Keratinocyte (primary cell): Measurements from ENCODE around the gene MME. TPM values are rescaled to one million over a fixed set of nuclear protein-coding genes. Genes with fewer than 3 reads are reported as not detected.

Source experiments
- DNase-seq: peaks from one replicate; pipeline ENCODE4 v3.0.0-alpha.2; 2011; ENCODE audit warnings: low read depth, missing footprints, low spot score
- FAIRE-seq: peaks from 2 replicates; lab custom pipeline; 2011; peaks lifted over from hg19 to GRCh38; lab: Jason Lieb, UNC
- H2AFZ ChIP-seq: 2 replicates; pipeline ENCODE4 v1.6.0; 2012; ENCODE audit warnings: low read length, control low read depth, inconsistent platforms; ENCODE audit not compliant: control insufficient read depth
- H3K27ac ChIP-seq: 2 replicates; pipeline ENCODE4 v1.5.1; 2011; ENCODE audit warnings: low read length; ENCODE audit not compliant: control insufficient read depth, insufficient read depth
- H3K27me3 ChIP-seq: 3 replicates; pipeline ENCODE4 v1.6.0; 2011; ENCODE audit warnings: low read length; ENCODE audit not compliant: control insufficient read depth, insufficient read depth; ENCODE audit errors: extremely low read depth
- H3K36me3 ChIP-seq, 2 experiments: 2 replicates in 1 of 2; 3 replicates in 1 of 2; pipeline ENCODE4 v1.5.1; 2011; ENCODE audit warnings: low read length in 2 of 2, mild to moderate bottlenecking in 1 of 2; ENCODE audit not compliant: control insufficient read depth in 2 of 2, insufficient read depth in 2 of 2; ENCODE audit errors: extremely low read depth in 1 of 2
- H3K4me1 ChIP-seq: 3 replicates; pipeline ENCODE4 v1.5.1; 2011; ENCODE audit warnings: low read length; ENCODE audit not compliant: control insufficient read depth, insufficient read depth; ENCODE audit errors: extremely low read depth
- H3K4me2 ChIP-seq: 3 replicates; pipeline ENCODE4 v1.6.0; 2011; ENCODE audit warnings: low read depth, low read length; ENCODE audit not compliant: control insufficient read depth, insufficient read depth; ENCODE audit errors: extremely low read depth
- H3K4me3 ChIP-seq, 3 experiments: fragments of 200-600 bp in 1 of 3; sonication (generic) in 1 of 3; 2 replicates in 2 of 3; 3 replicates in 1 of 3; pipeline ENCODE4 v1.5.1; 2011 to 2016; ENCODE audit warnings: low read length in 3 of 3, mild to moderate bottlenecking in 3 of 3, control low read depth in 2 of 3, inconsistent platforms in 1 of 3, low read depth in 1 of 3, mixed read lengths in 1 of 3, mixed run types in 1 of 3, moderate library complexity in 1 of 3; ENCODE audit not compliant: control insufficient read depth in 2 of 3, insufficient read depth in 2 of 3; ENCODE audit errors: extremely low read depth in 1 of 3
- H3K79me2 ChIP-seq: 2 replicates; pipeline ENCODE4 v1.6.0; 2012; ENCODE audit warnings: low read length; ENCODE audit not compliant: control insufficient read depth, insufficient read depth
- H3K9ac ChIP-seq: 3 replicates; pipeline ENCODE4 v1.6.0; 2011; ENCODE audit warnings: low read length; ENCODE audit not compliant: control insufficient read depth, insufficient read depth; ENCODE audit errors: extremely low read depth
- H3K9me1 ChIP-seq: 3 replicates; pipeline ENCODE4 v1.6.0; 2011; ENCODE audit warnings: low read length; ENCODE audit not compliant: control insufficient read depth, insufficient read depth; ENCODE audit errors: extremely low read depth
- H3K9me3 ChIP-seq: 2 replicates; pipeline ENCODE4 v1.5.1; 2012; ENCODE audit warnings: low read depth, low read length; ENCODE audit not compliant: control insufficient read depth
- H4K20me1 ChIP-seq: 3 replicates; pipeline ENCODE4 v1.6.0; 2011; ENCODE audit warnings: low read length; ENCODE audit not compliant: control insufficient read depth, insufficient read depth; ENCODE audit errors: extremely low read depth
- CTCF ChIP-seq, 3 experiments: IDR thresholded peaks in 1 of 3; conservative IDR thresholded peaks in 1 of 3; optimal IDR thresholded peaks in 1 of 3; 2 replicates in 2 of 3; 3 replicates in 1 of 3; pipeline versions ENCODE3 to v1.5.1; 2011; ENCODE audit warnings: low read length in 3 of 3, mild to moderate bottlenecking in 3 of 3, moderate library complexity in 2 of 3, control low read depth in 1 of 3, inconsistent platforms in 1 of 3; ENCODE audit not compliant: insufficient read depth in 2 of 3; ENCODE audit errors: extremely low read depth in 1 of 3
- EZH2 ChIP-seq: IDR thresholded peaks from one replicate; pipeline ENCODE4 v1.6.1; 2012; ENCODE audit warnings: inconsistent platforms, mild to moderate bottlenecking, low read length, moderate library complexity
- dilution Hi-C: fragments of 300-500 bp; cut with MboI; formaldehyde crosslinking; loops from one replicate; pipeline ENCODE4 v1.7.0; 2020; ENCODE audit warnings: low sequenced_read_pairs; ENCODE audit not compliant: extremely low pct_ligation_motif_present
- polyA plus RNA-seq, 5 experiments: library from polyadenylated mRNA; depleted of rRNA in 3 of 5; stranded (reverse) in 3 of 5; stranded (forward) in 1 of 5; unstranded in 1 of 5; fragments of >200 nt; gene quantifications; 1 replicate in 1 of 5; 2 replicates in 3 of 5; 3 replicates in 1 of 5; pipeline versions ENCODE4 v1.2.1 to v1.2.3, GENCODE V29; 2011 to 2012; ENCODE audit warnings: missing spikeins in 2 of 5, low read depth in 1 of 5, low replicate concordance in 1 of 5

The MME gene
- polyA plus RNA-seq, 1 donor (not counting 4 experiments of a cell fraction or from before 2014, with no cell fraction given): 2.0 TPM

GRCh38 chr3:155129396-155129795, 49.3 kb downstream of the MME start:
- Histone ChIP-seq H3K36me3 (no peaks in the 10 kb centered on the region), H3K9ac (no peak overlapping the region), H3K4me2 (no peak overlapping the region), H3K9me3 (no peaks in the 10 kb centered on the region), H3K4me1 (peaks cover 10% of the 10 kb centered on the region), H3K27me3 (no peaks in the 10 kb centered on the region), H3K4me3 (no peak overlapping the region), H2AFZ (no peak overlapping the region), H3K27ac (no peak overlapping the region), H3K79me2 (no peaks in the 10 kb centered on the region), H4K20me1 (no peaks in the 10 kb centered on the region), H3K9me1 (no peaks in the 10 kb centered on the region)
- dilution Hi-C loops: no loop called here
- no peak for TF ChIP-seq EZH2
- TF ChIP-seq CTCF (optimal IDR thresholded peaks at IDR 0.05 in 1 of 3, IDR thresholded peaks at IDR 0.05 in 1 of 3, conservative IDR thresholded peaks at IDR 0.05 in 1 of 3; ENCODE audit: extremely low read depth in 1 of 3, insufficient read depth in 2 of 3, low read length in 3 of 3): no peak
- DNase-seq (no peak), FAIRE-seq (no peak)

- FAIRE-seq: no peak
- Histone ChIP-seq H3K9me1 (no peaks in the 10 kb centered on the region), H4K20me1 (no peaks in the 10 kb centered on the region), H3K79me2 (no peaks in the 10 kb centered on the region), H3K27me3 (no peaks in the 10 kb centered on the region), H2AFZ (no peak overlapping the region), H3K4me3 (no peak overlapping the region), H3K36me3 (no peaks in the 10 kb centered on the region), H3K4me1 (peaks cover 10% of the 10 kb centered on the region), H3K4me2 (no peak overlapping the region), H3K27ac (no peak overlapping the region), H3K9ac (no peak overlapping the region), H3K9me3 (no peaks in the 10 kb centered on the region)
- no peak for DNase-seq
- TF ChIP-seq CTCF (optimal IDR thresholded peaks at IDR 0.05 in 1 of 3, IDR thresholded peaks at IDR 0.05 in 1 of 3, conservative IDR thresholded peaks at IDR 0.05 in 1 of 3; ENCODE audit: extremely low read depth in 1 of 3, insufficient read depth in 2 of 3, low read length in 3 of 3) (no peak), EZH2 (no peak)
- dilution Hi-C loops: no loop called here
Observed at GRCh38 chr3:155130001-155130400, 49.9 kb downstream of the MME start.
